ENCODE measurements around the gene KIF21B.
"Not testable (repeated sequence)": the region's sequence is repeated elsewhere in the genome, so short reads cannot be mapped to it uniquely, and the experiment has no call there.

KIF21B gene

GRCh38 chr1:200938955-200939354 lies 84.6 kb downstream of the KIF21B start:
- DNase-seq (ENCODE audit: low read depth): no peak

- DNase-seq (ENCODE audit: low read depth): not testable (repeated sequence)
Measured at GRCh38 chr1:200935286-200935962, 88.1 kb downstream of the KIF21B start.

- DNase-seq (ENCODE audit: low read depth): no peak
Measured at GRCh38 chr1:200934676-200935245, 88.8 kb downstream of the KIF21B start.

- DNase-seq (ENCODE audit: low read depth): no peak
Measured at GRCh38 chr1:200931776-200932175, 91.7 kb downstream of the KIF21B start.

DNA sequence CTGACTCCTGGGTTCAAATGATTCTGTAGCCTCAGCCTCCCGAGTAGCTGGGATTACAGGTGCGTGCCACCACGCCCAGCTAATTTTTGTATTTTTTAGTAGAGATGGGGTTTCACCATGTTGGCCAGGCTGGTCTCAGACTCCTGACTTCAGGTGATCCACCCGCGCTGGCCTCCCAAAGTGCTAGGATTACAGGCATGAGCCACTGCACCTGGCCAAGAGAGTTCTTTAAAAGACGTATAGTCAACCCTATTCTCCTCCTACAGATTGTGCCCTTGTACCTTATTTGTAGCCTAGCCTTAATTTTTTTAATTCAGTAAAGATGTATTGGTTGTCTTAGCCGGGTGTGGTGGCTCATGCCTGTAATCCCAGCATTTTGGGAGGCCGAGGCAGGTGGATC lies 93.2 kb downstream of the KIF21B start:
- not testable (repeated sequence) for DNase-seq (ENCODE audit: low read depth)

GRCh38 chr1:200929530-200930278 lies 93.8 kb downstream of the KIF21B start:
- DNase-seq (ENCODE audit: low read depth): no peak

DNA sequence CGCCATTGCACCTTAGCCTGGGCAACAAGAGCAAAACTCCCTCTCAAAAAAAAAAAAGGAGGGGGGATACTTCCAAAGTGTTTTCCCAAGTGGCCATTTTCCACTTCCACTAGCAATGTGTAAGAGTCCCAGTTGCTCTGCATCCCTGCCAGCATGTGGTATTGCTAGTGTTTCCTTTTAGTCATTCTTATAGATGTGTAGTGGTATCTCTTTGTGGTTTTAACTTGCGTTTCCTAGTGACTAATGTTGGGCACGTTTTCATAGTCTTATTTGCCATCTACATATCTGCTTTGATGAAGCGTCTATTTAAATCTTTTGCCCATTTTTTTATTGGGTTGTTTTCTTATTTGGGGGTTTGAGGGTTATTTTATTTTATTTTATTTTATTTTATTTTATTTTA lies 97.7 kb downstream of the KIF21B start:
- DNase-seq (ENCODE audit: low read depth): no peak

GRCh38 chr1:200923601-200924000 lies 99.9 kb downstream of the KIF21B start:
- DNase-seq (ENCODE audit: low read depth): no peak

DNA sequence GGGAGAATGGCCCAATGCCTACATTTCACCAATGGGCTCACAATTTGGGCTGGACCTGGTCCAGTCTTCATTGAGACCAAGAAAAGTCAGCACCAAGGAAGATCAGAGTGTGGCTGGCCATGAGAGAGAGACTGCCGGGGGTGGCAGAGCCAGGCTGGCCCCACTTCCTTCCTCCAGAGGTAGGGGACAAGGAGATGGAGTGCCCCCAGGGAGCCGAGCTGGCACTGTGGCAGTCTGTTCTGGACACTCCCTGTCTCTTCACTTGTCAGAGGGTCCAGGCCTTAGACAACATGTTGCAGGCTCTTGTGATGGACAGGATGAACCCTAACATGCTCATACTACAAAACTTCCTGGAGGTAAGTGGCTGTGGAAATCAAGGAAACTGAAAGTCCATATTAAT lies 101.1 kb downstream of the KIF21B start:
- no peak for DNase-seq (ENCODE audit: low read depth)

DNA sequence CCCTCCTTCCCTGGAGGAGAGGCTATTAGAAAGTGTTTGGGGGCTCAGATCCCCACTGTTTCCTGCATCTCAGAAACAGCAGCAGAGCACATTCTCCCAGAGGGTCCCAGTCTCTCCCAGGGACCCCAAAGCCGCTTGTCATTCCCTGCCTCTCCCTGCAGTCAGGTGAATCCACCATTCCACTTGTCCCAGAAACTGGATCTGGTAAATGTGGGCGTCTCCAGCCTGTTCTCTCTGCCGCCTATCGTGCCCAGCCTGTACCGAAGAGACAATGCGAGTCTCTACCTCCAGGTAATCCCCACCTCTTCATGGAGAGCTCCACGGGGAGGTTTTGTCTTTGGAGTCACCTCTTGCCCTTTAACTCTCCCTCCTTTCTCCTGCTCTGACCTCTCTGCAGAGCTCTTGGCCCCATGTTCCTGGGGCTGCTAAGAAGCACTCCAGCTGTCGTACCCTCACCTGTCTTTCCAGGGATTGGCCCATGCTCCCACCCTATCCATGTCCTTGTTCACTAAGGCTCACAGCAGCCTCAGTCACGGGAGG lies 101.9 kb downstream of the KIF21B start:
- no peak for DNase-seq (ENCODE audit: low read depth)
